Body of pancreas (tissue), 4 donors: ENCODE measurements around the gene RIMKLB.

ENCODE experiments used
- POLR2A ChIP-seq, 3 donors: fragments of 450-650 bp; IDR thresholded peaks; one replicate each; pipeline ENCODE4 v1.6.1; 2016; ENCODE audit warnings: antibody characterized with exemption in 3 of 3, mild to moderate bottlenecking in 2 of 3
- TF ChIP-seq, protein P1 (sequence below), 7 experiments: fragments of 450-650 bp in 4 of 7; fragments of 200-600 bp in 3 of 7; sonication (generic) in 3 of 7; IDR thresholded peaks; one replicate each; pipeline ENCODE4 v1.5.1; 2016 to 2019; ENCODE audit warnings: antibody characterized with exemption in 7 of 7

DNA sequence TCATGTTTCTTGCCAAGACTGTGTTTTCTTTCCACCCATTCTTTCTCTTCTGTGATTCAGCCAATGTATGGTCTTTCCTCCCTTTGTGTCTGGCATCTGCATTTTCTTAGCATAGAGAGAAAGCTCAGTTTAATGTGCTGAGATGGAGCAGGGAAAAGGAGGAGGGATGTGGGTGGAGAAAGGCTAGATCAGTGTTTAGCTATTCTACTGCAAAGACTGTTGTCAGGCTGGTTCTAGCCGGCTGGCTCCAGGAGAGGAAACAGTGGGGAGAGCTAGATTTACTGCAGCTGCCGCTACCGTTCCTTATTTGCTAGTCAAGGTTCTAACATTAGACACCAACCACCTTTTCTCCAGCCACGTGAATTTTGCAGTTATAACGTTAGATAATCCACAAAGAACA is 5.2 kb upstream of the RIMKLB start:
- TF ChIP-seq, protein P1, sequence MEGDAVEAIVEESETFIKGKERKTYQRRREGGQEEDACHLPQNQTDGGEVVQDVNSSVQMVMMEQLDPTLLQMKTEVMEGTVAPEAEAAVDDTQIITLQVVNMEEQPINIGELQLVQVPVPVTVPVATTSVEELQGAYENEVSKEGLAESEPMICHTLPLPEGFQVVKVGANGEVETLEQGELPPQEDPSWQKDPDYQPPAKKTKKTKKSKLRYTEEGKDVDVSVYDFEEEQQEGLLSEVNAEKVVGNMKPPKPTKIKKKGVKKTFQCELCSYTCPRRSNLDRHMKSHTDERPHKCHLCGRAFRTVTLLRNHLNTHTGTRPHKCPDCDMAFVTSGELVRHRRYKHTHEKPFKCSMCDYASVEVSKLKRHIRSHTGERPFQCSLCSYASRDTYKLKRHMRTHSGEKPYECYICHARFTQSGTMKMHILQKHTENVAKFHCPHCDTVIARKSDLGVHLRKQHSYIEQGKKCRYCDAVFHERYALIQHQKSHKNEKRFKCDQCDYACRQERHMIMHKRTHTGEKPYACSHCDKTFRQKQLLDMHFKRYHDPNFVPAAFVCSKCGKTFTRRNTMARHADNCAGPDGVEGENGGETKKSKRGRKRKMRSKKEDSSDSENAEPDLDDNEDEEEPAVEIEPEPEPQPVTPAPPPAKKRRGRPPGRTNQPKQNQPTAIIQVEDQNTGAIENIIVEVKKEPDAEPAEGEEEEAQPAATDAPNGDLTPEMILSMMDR (IDR thresholded peaks at IDR 0.05): no peak
- TF ChIP-seq POLR2A (IDR thresholded peaks at IDR 0.05): no peak
